ENCODE data around the gene CUBN.

DNA sequence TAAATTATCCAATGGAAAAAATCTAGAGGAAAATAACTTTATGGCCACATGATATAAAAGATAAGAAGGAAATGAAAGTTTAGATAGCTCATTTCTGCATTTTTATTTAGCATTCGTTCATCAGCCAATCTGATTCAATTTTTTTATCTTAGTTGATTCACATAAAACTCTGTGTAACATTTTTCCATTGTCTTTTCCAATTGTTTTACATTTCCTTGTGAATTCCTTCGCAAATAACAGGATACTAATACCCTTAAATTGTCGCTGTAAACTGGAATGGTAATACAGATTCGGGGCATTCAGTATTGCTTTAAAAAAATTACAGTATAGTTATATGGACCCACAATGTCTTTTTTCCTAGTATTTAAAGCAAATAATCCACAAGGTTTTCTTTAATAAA is 136.4 kb downstream of the CUBN start:
- no peak for TF ChIP-seq EZH2 (IDR thresholded peaks at IDR 0.05; ENCODE audit: borderline replicate concordance, control insufficient read depth, low read depth, low read length)
- no peak for TF ChIP-seq NFYB (IDR thresholded peaks at IDR 0.05; ENCODE audit: insufficient read depth, low read depth, low read length)

Data from GM12878 (cell line).